Neural cell (in vitro differentiated cells): ENCODE data around the gene MANBA.

Experiments
- CTCF ChIP-seq: fragments of 450-650 bp; IDR thresholded peaks from 2 replicates; pipeline ENCODE4 v1.5.1; 2014; ENCODE audit warnings: antibody characterized with exemption, mild to moderate bottlenecking, moderate library complexity; ENCODE audit not compliant: poor library complexity, severe bottlenecking
- EP300 ChIP-seq: fragments of 450-650 bp; conservative IDR thresholded peaks from 2 replicates; pipeline ENCODE4 v1.6.1; 2014; ENCODE audit warnings: antibody characterized with exemption, mild to moderate bottlenecking, moderate library complexity; ENCODE audit not compliant: poor library complexity, severe bottlenecking
- EZH2 ChIP-seq: fragments of 200-600, 300-800 bp; shearing (Covaris generic), sonication (generic); IDR thresholded peaks from 2 replicates; pipeline ENCODE4 v1.6.1; 2014; ENCODE audit warnings: antibody characterized with exemption, low read length, borderline replicate concordance, mild to moderate bottlenecking; ENCODE audit not compliant: insufficient read depth, poor library complexity, severe bottlenecking
- POLR2AphosphoS5 ChIP-seq: IDR thresholded peaks from 2 replicates; pipeline ENCODE4 v1.6.1; 2012
- RAD21 ChIP-seq: fragments of 450-650 bp; conservative IDR thresholded peaks from 2 replicates; pipeline ENCODE4 v1.6.1; 2014; ENCODE audit warnings: antibody characterized with exemption, mild to moderate bottlenecking, moderate library complexity

GRCh38 chr4:102685768-102686167, 75.0 kb downstream of the MANBA start:
- TF ChIP-seq CTCF: no peak
- TF ChIP-seq POLR2AphosphoS5: no peak
- no peak for TF ChIP-seq RAD21
- TF ChIP-seq EP300: no peak
- TF ChIP-seq EZH2: no peak
